GM12864 (cell line): ENCODE measurements around the gene BTN3A1.
A peak's percentile ranks its signal among the peaks of the same experiment; 100 is the strongest.

Experiments
- DNase-seq: peaks from one replicate; pipeline ENCODE4 v3.0.0-alpha.2; 2011; ENCODE audit warnings: low read depth
- H3K4me3 ChIP-seq: 2 replicates; pipeline ENCODE4 v1.5.1; 2011; ENCODE audit warnings: mild to moderate bottlenecking, low read depth, low read length, control low read depth
- CTCF ChIP-seq: IDR thresholded peaks from 2 replicates; pipeline ENCODE4 v1.5.1; 2011; ENCODE audit warnings: low read depth, mild to moderate bottlenecking, moderate library complexity, low read length, control low read depth, inconsistent platforms; ENCODE audit errors: missing control alignments

BTN3A1 gene

GRCh38 chr6:26379740-26380139 is 22.3 kb upstream of the BTN3A1 start:
- no peak for TF ChIP-seq CTCF
- no peak for DNase-seq

GRCh38 chr6:26380256-26380655 is 21.8 kb upstream of the BTN3A1 start:
- no peak for DNase-seq
- no peak for TF ChIP-seq CTCF

More at GRCh38 chr6:26379740-26380139, 22.3 kb upstream of the BTN3A1 start:
- no peak overlapping the region for H3K4me3 ChIP-seq

GRCh38 chr6:26382121-26382520 is 20.0 kb upstream of the BTN3A1 start:
- TF ChIP-seq CTCF = no peak
- DNase-seq = no peak

More at GRCh38 chr6:26380256-26380655, 21.8 kb upstream of the BTN3A1 start:
- H3K4me3 ChIP-seq = no peak overlapping the region

GRCh38 chr6:26383624-26384417 is 18.3 kb upstream of the BTN3A1 start:
- no peak for TF ChIP-seq CTCF
- peak overlapping the region; percentile 73 for H3K4me3 ChIP-seq
- DNase-seq = no peak

More at GRCh38 chr6:26382121-26382520, 20.0 kb upstream of the BTN3A1 start:
- H3K4me3 ChIP-seq = no peak overlapping the region

- H3K4me3 ChIP-seq = no peak overlapping the region
- no peak for DNase-seq
- TF ChIP-seq CTCF = no peak
These were observed 16.3 kb upstream of the BTN3A1 start for GRCh38 chr6:26385734-26386125.

- TF ChIP-seq CTCF = no peak
- DNase-seq = no peak
- H3K4me3 ChIP-seq = no peak overlapping the region
These were observed 14.5 kb upstream of the BTN3A1 start for GRCh38 chr6:26387565-26387964.

- no peak for TF ChIP-seq CTCF
- no peak for DNase-seq
- no peak overlapping the region for H3K4me3 ChIP-seq
These were observed 14.1 kb upstream of the BTN3A1 start for GRCh38 chr6:26388014-26388413.
